Right lobe of liver (tissue), 6 donors: ENCODE data around the gene TUT4. TPM values are rescaled to one million over a fixed set of nuclear protein-coding genes. Genes with fewer than 3 reads are reported as not detected.

Source experiments
- ATAC-seq, 4 donors: fragments of 200-7000 bp; cut with Tn5 transposase; one replicate each; pipeline ENCODE4 v1.9.1; 2020; ENCODE audit warnings: mild to moderate bottlenecking in 4 of 4, moderate library complexity in 4 of 4
- DNase-seq, 3 donors: peaks; one replicate each; pipeline ENCODE4 v3.0.0-alpha.2; 2020
- H3K27ac ChIP-seq, 3 donors: fragments of 200-600 bp; one replicate each; pipeline ENCODE4 v1.8.0; 2022
- H3K27me3 ChIP-seq, 2 donors: fragments of 200-600 bp; one replicate each; pipeline ENCODE4 v1.8.0; 2022
- H3K36me3 ChIP-seq, 4 donors: fragments of 200-600 bp; sonication (generic) in 1 of 4; one replicate each; pipeline versions ENCODE4 v1.5.1 to v1.8.0; 2017 to 2022; ENCODE audit warnings: control low read depth in 1 of 4
- H3K4me1 ChIP-seq, 4 donors: fragments of 200-600 bp; sonication (generic) in 1 of 4; one replicate each; pipeline versions ENCODE4 v1.5.1 to v1.8.0; 2017 to 2022; ENCODE audit warnings: control low read depth in 1 of 4
- H3K4me3 ChIP-seq, 3 donors: fragments of 200-600 bp; one replicate each; pipeline ENCODE4 v1.8.0; 2022
- H3K9me3 ChIP-seq, 4 donors: fragments of 200-600 bp; sonication (generic) in 1 of 4; one replicate each; pipeline versions ENCODE4 v1.5.1 to v1.8.0; 2017 to 2022; ENCODE audit warnings: control low read depth in 1 of 4
- CTCF ChIP-seq, 4 donors: fragments of 200-600 bp in 3 of 4; fragments of 450-650 bp in 1 of 4; IDR thresholded peaks; one replicate each; pipeline versions ENCODE4 v1.5.1 to v1.8.0; 2016 to 2022; ENCODE audit warnings: antibody characterized with exemption in 4 of 4, mild to moderate bottlenecking in 2 of 4
- POLR2A ChIP-seq: fragments of 450-650 bp; IDR thresholded peaks from one replicate; pipeline ENCODE4 v1.6.1; 2017; ENCODE audit warnings: antibody characterized with exemption, mild to moderate bottlenecking
- WGBS: methylation state at CpG from one replicate; pipeline ENCODE4 v1.1.6; 2018; ENCODE audit warnings: low coverage, low lambda C conversion rate; ENCODE audit not compliant: insufficient coverage; ENCODE audit errors: missing lambda C conversion rate; 5-methylcytosine and 5-hydroxymethylcytosine counted together
- intact Hi-C, 2 donors: fragments of 100-400 bp; cut with DNase I; formaldehyde crosslinking; loops; one replicate each; pipeline versions ENCODE4 v1.11.2 to v1.14.1; 2022
- total RNA-seq, 6 experiments: library from RNA; depleted of rRNA in 2 of 6; stranded (reverse); fragments of >200 nt in 2 of 6; fragmentation: NEBNext Ultra II Directional in 3 of 6; extraction: Animal tissue kit (Norgen Biotek cat#: 25700) in 3 of 6; gene quantifications; one replicate each; pipeline versions ENCODE4 v1.1.0 to v1.2.4, GENCODE V29; 2016 to 2023
- donor health status: DM: no; HTN: yes; CAD: no.
- donor health status: DM: no; HTN: no; CAD: no.
- donor health status: DM: no; HTN: no; CAD: no.
- donor health status: DM: no; HTN: yes; CAD: no.
- donor health status: DM: no; HTN: yes; CAD: no.

TUT4 gene
- total RNA-seq, 6 experiments from 2014 or later = 16.1 to 33.0 (median 22.8) TPM

GRCh38 chr1:52455686-52456085, 97.2 kb downstream of the TUT4 start:
- intact Hi-C loops = no loop called here
- DNase-seq = no peak
- 100% methylated on average over 2 of the region's 2 CpGs for WGBS

GRCh38 chr1:52454779-52455178, 98.1 kb downstream of the TUT4 start:
- no peaks in the 10 kb centered on the region for H3K4me1 ChIP-seq
- no peak for TF ChIP-seq CTCF (IDR thresholded peaks at IDR 0.05)
- TF ChIP-seq POLR2A = no peak
- intact Hi-C loops = no loop called here
- 100% methylated on average over 1 of the region's 2 CpGs for WGBS
- no peak overlapping the region for H3K27ac ChIP-seq
- H3K27me3 ChIP-seq = no peaks in the 10 kb centered on the region
- DNase-seq (no peak), ATAC-seq (no peak)
- H3K4me3 ChIP-seq = no peak overlapping the region
- H3K36me3 ChIP-seq = peaks cover 0 to 13% (median 1%) of the 10 kb centered on the region in 4 donors
- H3K9me3 ChIP-seq = no peaks in the 10 kb centered on the region

More at GRCh38 chr1:52455686-52456085, 97.2 kb downstream of the TUT4 start:
- Histone ChIP-seq H3K27me3 (no peaks in the 10 kb centered on the region), H3K27ac (no peak overlapping the region), H3K9me3 (no peaks in the 10 kb centered on the region), H3K36me3 (peaks cover 0 to 13% (median 1%) of the 10 kb centered on the region in 4 donors), H3K4me1 (no peaks in the 10 kb centered on the region), H3K4me3 (no peak overlapping the region)
- TF ChIP-seq POLR2A = no peak
- TF ChIP-seq CTCF (IDR thresholded peaks at IDR 0.05) = no peak
- no peak for ATAC-seq

GRCh38 chr1:52454127-52454526, 98.8 kb downstream of the TUT4 start:
- no peak for DNase-seq
- H3K36me3 ChIP-seq = peaks cover 0 to 13% (median 1%) of the 10 kb centered on the region in 4 donors
- 95% methylated on average over 1 of the region's 1 CpG for whole genome bisulfite sequencing
- H3K27me3 ChIP-seq = no peaks in the 10 kb centered on the region
- no peak overlapping the region for H3K4me3 ChIP-seq
- no peaks in the 10 kb centered on the region for H3K9me3 ChIP-seq
- intact Hi-C loops = no loop called here
- no peak overlapping the region for H3K27ac ChIP-seq
- H3K4me1 ChIP-seq = no peaks in the 10 kb centered on the region
- TF ChIP-seq CTCF (IDR thresholded peaks at IDR 0.05) = no peak
- no peak for TF ChIP-seq POLR2A
- ATAC-seq = no peak

- ATAC-seq (no peak), DNase-seq (no peak)
- intact Hi-C loops = no loop called here
- Histone ChIP-seq H3K36me3 (peaks cover 0 to 34% (median 4%) of the 10 kb centered on the region in 4 donors), H3K4me1 (no peaks in the 10 kb centered on the region), H3K9me3 (no peaks in the 10 kb centered on the region), H3K27ac (no peak overlapping the region), H3K4me3 (no peak overlapping the region), H3K27me3 (no peaks in the 10 kb centered on the region)
- WGBS = 76% methylated on average over 2 of the region's 2 CpGs
- TF ChIP-seq POLR2A (no peak), CTCF (IDR thresholded peaks at IDR 0.05) (no peak)
Observed at GRCh38 chr1:52444463-52444862, 108.4 kb downstream of the TUT4 start.

- intact Hi-C loops = no loop called here
- no peaks in the 10 kb centered on the region for H3K9me3 ChIP-seq
- TF ChIP-seq POLR2A = no peak
- TF ChIP-seq CTCF (IDR thresholded peaks at IDR 0.05) = no peak
- no peak overlapping the region for H3K27ac ChIP-seq
- peaks cover 0 to 36% (median 6%) of the 10 kb centered on the region in 4 donors for H3K36me3 ChIP-seq
- H3K4me3 ChIP-seq = no peak overlapping the region
- H3K4me1 ChIP-seq = no peaks in the 10 kb centered on the region
- no peak for DNase-seq
- WGBS = 76% methylated on average over 4 of the region's 4 CpGs
- no peaks in the 10 kb centered on the region for H3K27me3 ChIP-seq
- ATAC-seq = no peak
Observed at GRCh38 chr1:52439976-52440375, 112.9 kb downstream of the TUT4 start.
